T-helper 2 cell treated with Interferon-gamma antibody and Interleukin-4, amounts not matched to agents 5 μg/mL and 100 μg/mL, for 36 hours (primary cell): Measurements from ENCODE around the gene TMTC3.
"Not testable (repeated sequence)": the region's sequence is repeated elsewhere in the genome, so short reads cannot be mapped to it uniquely, and the experiment has no call there.

Experiments
- DNase-seq: peaks from one replicate; pipeline ENCODE4 v3.0.0; 2021; ENCODE audit warnings: low spot score
- H3K27ac Mint-ChIP-seq: one replicate; pipeline ENCODE4 v1.8.0; 2021; ENCODE audit warnings: mild to moderate bottlenecking, mixed read lengths
- H3K27me3 Mint-ChIP-seq: one replicate; pipeline ENCODE4 v1.8.0; 2021; ENCODE audit warnings: low read depth, mixed read lengths
- H3K36me3 Mint-ChIP-seq: one replicate; pipeline ENCODE4 v1.8.0; 2021; ENCODE audit warnings: low read depth, mixed read lengths
- H3K4me1 Mint-ChIP-seq: one replicate; pipeline ENCODE4 v1.8.0; 2021; ENCODE audit warnings: low read depth, mixed read lengths
- H3K4me3 Mint-ChIP-seq: one replicate; pipeline ENCODE4 v1.8.0; 2022; ENCODE audit warnings: mild to moderate bottlenecking, moderate library complexity, mixed read lengths
- H3K9me3 Mint-ChIP-seq: one replicate; pipeline ENCODE4 v1.8.0; 2021; ENCODE audit warnings: mixed read lengths

TMTC3 gene

GRCh38 chr12:88141774-88142609, at the start of gene TMTC3, which contains the start of gene CEP290:
TMTC3 (plus strand) TSS chr12:88142307; CDS start chr12:88148316, 6,009 bp downstream.
CEP290 (minus strand) TSS chr12:88142088; CDS start chr12:88141307, 781 bp downstream.
- Mint-ChIP-seq H3K27me3 (no peaks in the 10 kb centered on the region), H3K36me3 (peaks cover 20% of the 10 kb centered on the region), H3K9me3 (no peaks in the 10 kb centered on the region), H3K4me3 (peak within 1 kb of the TSS; percentile 97), H3K27ac (peak within 1 kb of the TSS; percentile 91), H3K4me1 (peaks cover 34% of the 10 kb centered on the region)
- peak; percentile 95 for DNase-seq

GRCh38 chr12:88092771-88093170, 49.3 kb upstream of the TMTC3 start:
- Mint-ChIP-seq H3K36me3 (peaks cover 8% of the 10 kb centered on the region), H3K9me3 (no peaks in the 10 kb centered on the region), H3K27me3 (no peaks in the 10 kb centered on the region), H3K4me3 (no peak overlapping the region), H3K4me1 (no peaks in the 10 kb centered on the region), H3K27ac (no peak overlapping the region)
- no peak for DNase-seq

GRCh38 chr12:88093573-88093972, 48.5 kb upstream of the TMTC3 start:
- Mint-ChIP-seq H3K36me3 (peaks cover 8% of the 10 kb centered on the region), H3K9me3 (no peaks in the 10 kb centered on the region), H3K27me3 (no peaks in the 10 kb centered on the region), H3K4me3 (no peak overlapping the region), H3K4me1 (no peaks in the 10 kb centered on the region), H3K27ac (no peak overlapping the region)
- DNase-seq, result no peak

DNA sequence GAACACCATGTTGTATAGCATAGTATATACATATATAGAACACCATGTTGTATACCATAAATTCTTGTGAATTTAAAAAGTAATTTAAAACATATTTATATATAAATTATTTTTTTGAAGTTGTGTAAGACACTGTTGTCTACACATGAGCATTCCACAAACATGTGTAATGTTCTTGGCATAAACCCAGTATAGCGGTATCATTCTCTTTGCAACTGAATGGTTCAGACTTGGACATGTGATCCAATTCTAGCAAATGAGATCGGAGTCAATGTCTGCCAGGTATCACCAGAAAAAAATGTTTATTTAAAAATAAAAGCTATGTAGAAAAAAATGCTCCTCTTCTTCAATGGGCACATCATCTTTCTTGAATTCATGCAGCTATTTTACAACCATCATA, 34.1 kb upstream of the TMTC3 start:
- no peak overlapping the region for H3K4me3 Mint-ChIP-seq
- peaks cover 11% of the 10 kb centered on the region for H3K36me3 Mint-ChIP-seq
- no peak overlapping the region for H3K27ac Mint-ChIP-seq
- H3K27me3 Mint-ChIP-seq, result no peaks in the 10 kb centered on the region
- peaks cover 2% of the 10 kb centered on the region for H3K4me1 Mint-ChIP-seq
- H3K9me3 Mint-ChIP-seq, result no peaks in the 10 kb centered on the region
- DNase-seq, result no peak

DNA sequence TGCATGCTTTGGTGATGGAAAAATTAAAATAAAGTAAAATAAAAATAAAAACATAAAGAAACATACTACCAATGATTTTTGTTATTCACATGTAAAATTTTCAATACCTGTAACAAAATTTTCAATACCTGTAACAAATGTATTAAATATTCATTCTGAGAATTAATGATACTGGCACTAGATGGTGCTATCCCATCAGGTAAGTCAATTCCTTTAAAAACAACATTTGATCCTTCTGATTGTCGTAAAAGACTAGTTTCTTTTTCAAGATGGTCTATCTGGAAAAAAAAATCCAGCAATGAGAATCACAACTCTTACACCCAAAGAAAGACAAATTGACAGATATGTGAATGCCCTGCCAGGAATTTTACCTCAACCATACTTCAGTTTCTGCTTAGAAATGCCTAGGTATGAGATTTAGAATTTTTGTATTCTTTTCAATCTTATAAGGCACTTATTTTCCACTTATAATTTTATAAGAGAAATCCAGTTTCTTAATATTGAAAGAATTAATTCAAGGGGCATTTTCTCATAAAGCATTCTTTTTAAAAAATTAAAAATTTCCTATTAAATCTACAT, 30.9 kb upstream of the TMTC3 start:
- peak overlapping the region; percentile 34 for H3K27ac Mint-ChIP-seq
- DNase-seq, result no peak
- H3K4me1 Mint-ChIP-seq, result peaks cover 2% of the 10 kb centered on the region
- peaks cover 9% of the 10 kb centered on the region for H3K36me3 Mint-ChIP-seq
- no peaks in the 10 kb centered on the region for H3K9me3 Mint-ChIP-seq
- H3K27me3 Mint-ChIP-seq, result no peaks in the 10 kb centered on the region
- H3K4me3 Mint-ChIP-seq, result no peak overlapping the region

- no peak overlapping the region for H3K4me3 Mint-ChIP-seq
- H3K4me1 Mint-ChIP-seq, result peaks cover 2% of the 10 kb centered on the region
- H3K9me3 Mint-ChIP-seq, result no peaks in the 10 kb centered on the region
- H3K27ac Mint-ChIP-seq, result no peak overlapping the region
- DNase-seq, result no peak
- H3K36me3 Mint-ChIP-seq, result peaks cover 14% of the 10 kb centered on the region
- H3K27me3 Mint-ChIP-seq, result no peaks in the 10 kb centered on the region
Observed at GRCh38 chr12:88113871-88114270, 28.2 kb upstream of the TMTC3 start.

DNA sequence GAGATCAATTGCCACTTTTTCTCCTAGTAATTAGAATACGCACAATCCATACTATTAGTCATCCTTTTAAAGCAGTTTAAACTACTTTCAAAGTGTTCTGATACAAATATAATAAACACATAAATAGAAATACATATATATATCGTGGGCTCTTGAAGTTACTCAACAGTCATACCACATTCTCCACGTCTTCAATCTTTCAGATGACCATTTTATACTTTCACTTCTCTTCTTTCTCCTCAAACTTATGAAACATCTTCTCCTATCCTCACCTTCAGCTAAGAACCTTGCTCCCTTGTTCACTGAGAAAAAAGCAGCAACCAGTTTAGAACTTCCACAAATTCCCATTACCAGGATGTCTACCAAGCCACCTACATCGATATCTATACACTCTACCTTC, 19.4 kb upstream of the TMTC3 start:
- no peak overlapping the region for H3K4me3 Mint-ChIP-seq
- H3K4me1 Mint-ChIP-seq, result no peaks in the 10 kb centered on the region

DNA sequence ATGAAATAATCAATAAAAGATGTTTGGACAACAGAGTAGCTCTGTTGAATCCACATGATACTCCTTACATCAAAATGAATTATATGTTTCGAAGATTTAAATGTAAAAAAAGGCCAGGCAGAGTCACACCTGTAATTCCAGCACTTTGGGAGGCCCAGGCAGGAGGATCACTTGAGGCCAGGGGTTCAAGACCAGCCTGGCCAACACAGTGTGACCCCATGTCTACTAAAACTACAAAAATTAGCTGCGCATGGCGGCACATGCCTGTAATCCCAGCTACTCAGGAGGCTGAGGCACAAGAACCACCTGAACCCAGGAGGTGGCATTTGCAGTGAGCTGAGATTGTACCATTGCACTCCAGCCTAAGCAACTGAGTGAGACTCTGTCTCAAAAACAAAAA, 15.0 kb upstream of the TMTC3 start:
- Mint-ChIP-seq H3K27me3 (no peaks in the 10 kb centered on the region), H3K4me1 (no peaks in the 10 kb centered on the region), H3K4me3 (no peak overlapping the region), H3K27ac (no peak overlapping the region), H3K36me3 (peaks cover 8% of the 10 kb centered on the region), H3K9me3 (no peaks in the 10 kb centered on the region)
- no peak for DNase-seq

More for the DNA sequence above, 19.4 kb upstream of the TMTC3 start:
- Mint-ChIP-seq H3K36me3 (peaks cover 8% of the 10 kb centered on the region), H3K9me3 (no peaks in the 10 kb centered on the region), H3K27ac (no peak overlapping the region), H3K27me3 (no peaks in the 10 kb centered on the region)
- no peak for DNase-seq

DNA sequence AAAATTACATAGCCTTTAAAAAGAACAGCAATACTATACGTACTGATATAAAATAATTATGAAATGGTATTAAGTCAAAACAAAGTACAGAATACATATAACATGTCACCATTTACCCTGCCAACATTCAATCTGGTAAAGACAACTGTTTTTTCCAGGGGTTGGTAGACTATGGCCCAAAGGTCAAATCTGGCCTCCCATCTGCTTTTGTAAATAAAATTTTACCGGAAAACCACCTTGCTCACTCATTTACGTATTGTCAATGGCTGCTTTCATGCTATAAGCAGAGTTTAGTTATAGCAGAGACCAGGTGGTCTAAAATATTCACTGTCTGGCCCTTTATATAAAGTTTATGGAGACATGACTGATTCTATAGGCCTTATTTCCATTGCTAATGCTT, 14.3 kb upstream of the TMTC3 start:
- no peak for DNase-seq
- no peaks in the 10 kb centered on the region for H3K27me3 Mint-ChIP-seq
- peaks cover 5% of the 10 kb centered on the region for H3K4me1 Mint-ChIP-seq
- H3K27ac Mint-ChIP-seq, result no peak overlapping the region
- peaks cover 8% of the 10 kb centered on the region for H3K36me3 Mint-ChIP-seq
- no peak overlapping the region for H3K4me3 Mint-ChIP-seq
- no peaks in the 10 kb centered on the region for H3K9me3 Mint-ChIP-seq

DNA sequence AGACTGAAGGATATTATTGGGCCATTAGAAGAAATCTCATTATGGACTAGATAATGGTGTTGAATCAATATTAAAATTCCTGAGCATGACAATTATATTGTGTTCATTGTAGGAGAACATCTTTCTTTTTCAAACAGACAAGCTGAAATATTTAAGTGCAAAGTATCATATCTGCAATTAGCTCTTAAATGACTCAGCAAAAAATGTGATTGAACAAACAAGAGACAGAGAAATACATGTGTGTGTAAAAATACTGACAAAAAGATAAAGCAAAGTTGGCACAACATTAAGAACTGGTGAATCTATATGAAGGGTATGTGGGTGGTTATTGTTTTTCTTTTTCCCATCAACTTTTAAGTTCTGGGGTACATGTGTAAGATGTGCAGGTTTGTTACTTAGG, 9.7 kb upstream of the TMTC3 start:
- H3K4me1 Mint-ChIP-seq, result peaks cover 7% of the 10 kb centered on the region
- no peaks in the 10 kb centered on the region for H3K27me3 Mint-ChIP-seq
- H3K4me3 Mint-ChIP-seq, result no peak overlapping the region
- no peaks in the 10 kb centered on the region for H3K9me3 Mint-ChIP-seq
- DNase-seq, result no peak
- H3K36me3 Mint-ChIP-seq, result peaks cover 16% of the 10 kb centered on the region
- H3K27ac Mint-ChIP-seq, result no peak overlapping the region

- not testable (repeated sequence) for H3K9me3 Mint-ChIP-seq, H3K27ac Mint-ChIP-seq, DNase-seq, H3K4me1 Mint-ChIP-seq, H3K4me3 Mint-ChIP-seq, H3K27me3 Mint-ChIP-seq
- peaks cover 19% of the 10 kb centered on the region for H3K36me3 Mint-ChIP-seq
Observed at GRCh38 chr12:88133181-88133580, 8.9 kb upstream of the TMTC3 start.

- not testable (repeated sequence) for H3K4me3 Mint-ChIP-seq, H3K27me3 Mint-ChIP-seq, DNase-seq, H3K9me3 Mint-ChIP-seq, H3K27ac Mint-ChIP-seq
- Mint-ChIP-seq H3K36me3 (peaks cover 18% of the 10 kb centered on the region), H3K4me1 (peaks cover 28% of the 10 kb centered on the region)
Observed at GRCh38 chr12:88139711-88140110, 2.4 kb upstream of the TMTC3 start.

- Mint-ChIP-seq H3K4me3 (peak overlapping the region; percentile 97), H3K27ac (peak overlapping the region; percentile 91), H3K9me3 (no peaks in the 10 kb centered on the region), H3K36me3 (peaks cover 23% of the 10 kb centered on the region), H3K27me3 (no peaks in the 10 kb centered on the region), H3K4me1 (peaks cover 35% of the 10 kb centered on the region)
- DNase-seq, result no peak
Observed at GRCh38 chr12:88141425-88141773, 708 bp upstream of the TMTC3 start.

DNA sequence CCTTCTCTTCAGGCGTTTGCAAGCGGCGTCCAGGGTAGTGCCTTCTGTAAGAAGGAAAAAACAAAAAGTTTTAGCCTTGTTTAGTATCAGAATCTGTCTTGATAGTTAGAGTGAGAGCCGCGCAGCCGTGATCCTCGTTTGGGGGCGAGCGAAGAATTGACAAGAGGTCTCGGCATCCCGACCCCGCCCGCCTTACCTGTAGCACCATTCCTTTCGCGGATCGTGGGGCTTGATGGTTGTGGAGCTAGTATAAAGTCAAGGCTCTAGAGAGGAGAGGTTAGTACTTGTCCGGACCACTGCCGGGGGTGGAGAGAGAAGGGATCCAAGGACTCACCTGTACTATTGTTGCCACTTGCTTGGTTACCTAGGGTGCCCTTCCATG, 494 bp downstream of the TMTC3 start:
- H3K27ac Mint-ChIP-seq, result peak overlapping the region; percentile 91
- H3K36me3 Mint-ChIP-seq, result peaks cover 17% of the 10 kb centered on the region
- no peaks in the 10 kb centered on the region for H3K9me3 Mint-ChIP-seq
- peaks cover 34% of the 10 kb centered on the region for H3K4me1 Mint-ChIP-seq
- H3K4me3 Mint-ChIP-seq, result peak overlapping the region; percentile 97
- peak; percentile 16 for DNase-seq
- no peaks in the 10 kb centered on the region for H3K27me3 Mint-ChIP-seq
